GM21381 (cell line): Measurements from ENCODE around the gene NELL1.
"Not testable (repeated sequence)": the region's sequence is repeated elsewhere in the genome, so short reads cannot be mapped to it uniquely, and the experiment has no call there.

Experiments
- ATAC-seq: cut with Tn5 transposase; IDR thresholded peaks from one replicate; pipeline ENCODE4 v1.9.1; 2021; ENCODE audit warnings: mild to moderate bottlenecking, moderate library complexity; ENCODE audit not compliant: unreplicated experiment

NELL1 gene

DNA sequence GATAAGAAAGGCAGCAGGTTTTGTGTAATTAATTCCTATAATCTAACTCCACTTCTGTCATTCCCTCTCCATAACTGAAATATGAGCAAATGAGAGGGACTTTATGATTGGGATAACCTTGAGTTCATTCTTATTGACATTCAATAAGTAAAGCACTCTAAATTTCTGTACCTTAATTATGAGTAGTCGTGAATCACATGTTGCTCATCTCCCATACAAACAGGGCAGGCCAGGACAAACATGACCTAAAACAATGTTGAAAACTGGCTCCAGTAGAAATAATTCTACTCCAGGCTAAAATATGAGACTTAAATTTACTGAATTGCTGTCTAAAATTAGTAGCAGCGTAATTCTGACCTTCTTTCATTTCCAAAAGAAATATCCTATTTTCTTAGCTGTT, 505.4 kb downstream of the NELL1 start:
- no peak for ATAC-seq

DNA sequence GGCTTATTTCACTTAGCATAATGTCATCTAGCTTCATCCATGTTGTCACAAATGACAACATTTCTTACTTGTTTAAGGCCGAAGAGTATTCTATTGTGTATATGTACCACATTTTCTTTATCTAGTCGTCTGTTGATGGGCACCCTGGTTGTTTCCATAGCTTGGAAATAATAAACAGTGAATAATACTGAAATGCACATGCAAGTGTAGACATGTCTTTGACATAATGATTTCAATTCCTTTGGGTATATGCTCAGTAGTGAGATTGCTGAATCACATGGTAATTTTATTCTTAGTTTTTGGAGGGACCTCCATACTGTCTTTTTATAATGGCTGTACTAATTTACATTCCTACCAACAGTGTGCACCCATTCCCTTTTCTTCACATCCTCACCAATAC, 508.0 kb downstream of the NELL1 start:
- no peak for ATAC-seq

DNA sequence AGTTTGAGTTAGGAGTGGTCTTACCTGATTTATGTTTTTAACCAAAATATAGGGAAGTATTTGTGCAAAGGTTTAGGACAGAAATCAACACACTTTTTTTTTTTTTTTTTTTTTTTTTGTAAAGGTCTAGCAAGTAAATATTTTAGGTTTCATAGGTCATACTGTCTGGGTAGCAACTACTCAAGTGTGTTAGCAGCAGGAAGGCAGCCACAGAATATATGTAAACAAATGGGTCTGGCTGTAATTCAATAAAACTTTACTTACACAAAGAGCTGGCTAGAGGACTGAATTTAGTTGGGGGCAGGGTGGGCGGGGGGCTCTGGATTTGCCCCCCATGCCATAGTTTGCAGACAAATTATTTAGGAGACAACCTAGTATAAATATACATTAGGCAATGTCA, 510.4 kb downstream of the NELL1 start:
- no peak for ATAC-seq

DNA sequence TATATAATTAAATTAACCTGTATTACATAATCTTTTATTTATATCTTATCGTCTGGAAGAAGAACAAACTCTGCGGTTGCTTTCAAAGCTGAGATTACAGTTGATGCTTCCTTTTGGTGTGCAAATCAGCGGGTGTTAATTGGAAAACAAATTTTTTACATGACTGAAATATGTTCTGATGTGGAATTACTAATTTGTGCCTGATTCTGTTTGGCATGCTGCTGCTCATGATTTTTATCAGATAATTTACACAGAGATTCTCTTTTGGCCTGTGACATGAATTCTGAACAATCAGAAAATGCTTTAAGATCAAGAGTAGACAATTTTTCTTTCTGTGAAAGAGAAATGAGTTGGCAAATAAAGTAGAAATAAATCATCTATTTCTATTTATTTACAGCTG, 510.8 kb downstream of the NELL1 start:
- no peak for ATAC-seq

DNA sequence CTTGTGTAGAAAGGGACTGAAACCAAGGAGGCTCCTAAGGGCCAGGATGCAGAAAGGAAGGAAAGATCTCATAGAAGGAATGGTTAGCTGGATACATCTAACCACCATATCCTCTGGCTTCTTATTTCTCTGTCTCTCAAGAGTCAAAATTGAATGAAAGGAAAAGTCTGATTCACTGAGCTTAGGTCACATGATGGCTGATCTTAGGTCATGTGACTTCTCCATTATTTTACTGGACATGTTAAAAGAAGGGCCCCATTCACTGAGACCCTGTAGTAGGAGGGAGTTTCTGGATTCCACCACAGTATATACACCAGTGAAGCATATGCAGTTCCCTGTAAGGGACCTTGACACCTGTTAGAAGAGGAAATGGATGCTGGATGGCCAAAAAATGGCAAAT, 516.6 kb downstream of the NELL1 start:
- ATAC-seq: no peak

DNA sequence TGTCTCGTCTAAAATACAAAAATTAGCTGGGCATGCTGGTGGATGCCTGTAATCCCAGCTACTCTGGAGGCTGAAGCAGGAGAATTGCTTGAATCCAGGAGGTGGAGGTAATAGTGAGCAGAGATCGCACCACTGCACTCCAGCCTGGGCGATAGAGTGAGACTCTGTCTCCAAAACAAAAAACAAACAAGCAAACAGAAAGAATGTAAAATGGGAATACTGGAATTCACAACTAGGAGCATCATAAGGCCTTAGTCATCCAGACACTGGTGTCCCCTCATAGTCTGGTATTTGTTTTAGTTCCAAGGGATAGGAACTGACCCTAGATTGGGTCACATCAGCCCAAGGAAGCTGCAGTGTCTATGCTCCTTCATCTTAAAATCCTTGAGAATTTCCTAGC, 520.8 kb downstream of the NELL1 start:
- ATAC-seq: no peak

DNA sequence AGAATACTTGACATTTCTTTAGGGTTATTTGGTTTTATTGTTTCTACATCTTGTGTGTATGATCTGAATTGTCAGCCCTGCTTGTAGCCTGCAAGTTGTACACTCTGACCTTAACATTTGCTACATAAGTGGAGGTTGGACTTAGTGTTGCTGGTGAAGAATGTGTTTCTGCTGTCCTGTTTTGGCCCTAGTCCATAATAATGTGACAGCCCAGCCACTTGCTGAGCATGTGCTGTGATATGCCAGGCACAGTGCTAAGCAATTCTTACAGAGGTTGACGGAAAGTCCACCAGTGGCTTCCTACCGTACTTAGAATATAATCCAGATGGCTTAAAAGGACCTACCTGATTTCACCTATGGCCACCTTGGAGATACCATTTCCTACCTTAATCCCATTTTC, 526.6 kb downstream of the NELL1 start:
- ATAC-seq: no peak

DNA sequence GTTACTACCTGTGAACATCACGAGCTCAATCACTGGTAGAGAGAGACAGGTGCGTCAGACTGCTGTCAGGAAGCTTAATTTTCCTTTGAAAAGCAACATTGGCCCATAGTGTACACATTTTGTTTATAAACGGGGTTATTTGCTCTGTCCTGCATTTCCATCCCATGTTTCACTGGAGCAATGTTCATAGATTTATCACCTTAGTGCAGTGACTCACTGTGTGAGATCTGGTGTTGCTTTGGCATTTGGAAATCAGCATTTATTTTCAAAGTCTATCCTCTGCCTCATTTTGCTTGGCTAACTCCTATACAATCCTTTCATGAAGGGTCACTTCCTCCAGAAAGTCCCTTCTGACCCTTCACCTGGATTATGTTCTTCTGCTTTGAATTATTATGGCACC, 529.1 kb downstream of the NELL1 start:
- no peak for ATAC-seq

DNA sequence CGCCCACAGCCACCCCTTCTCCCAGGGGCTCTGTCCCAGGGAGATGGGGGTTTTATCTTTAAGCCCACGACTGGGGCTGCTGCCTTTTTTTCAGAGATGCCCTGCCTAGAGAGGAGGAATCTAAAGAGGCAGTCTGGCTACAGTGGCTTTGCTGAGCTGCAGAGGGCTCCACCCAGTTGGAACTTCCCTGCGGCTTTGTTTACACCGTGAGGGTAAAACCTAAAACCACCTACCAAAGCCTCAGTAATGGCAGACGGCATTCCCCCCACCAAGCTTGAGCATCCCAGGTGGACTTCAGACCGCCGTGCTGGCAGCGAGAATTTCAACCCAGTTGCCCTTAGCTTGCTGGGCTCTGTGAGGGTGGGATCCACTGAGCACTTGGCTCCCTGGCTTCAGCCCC, 535.8 kb downstream of the NELL1 start:
- no peak for ATAC-seq

DNA sequence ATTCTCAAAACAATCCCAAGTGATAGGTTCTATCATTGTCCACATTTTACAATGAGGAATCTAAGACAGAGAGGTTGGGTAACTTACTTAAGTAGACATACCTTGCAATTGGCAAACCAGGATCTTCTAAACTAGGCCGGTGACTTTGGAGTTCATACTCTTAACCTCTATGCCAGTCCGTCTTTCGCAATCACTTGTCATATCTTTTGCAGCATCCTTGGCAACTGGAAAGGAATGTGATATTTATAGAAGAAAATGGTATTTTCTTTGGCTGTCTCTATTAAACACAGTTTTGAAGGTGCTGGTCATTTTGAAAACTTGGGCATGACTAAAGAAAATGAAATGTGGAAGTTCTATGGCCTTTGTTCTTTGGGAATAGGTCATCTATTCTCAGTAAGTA, 556.5 kb downstream of the NELL1 start:
- no peak for ATAC-seq

DNA sequence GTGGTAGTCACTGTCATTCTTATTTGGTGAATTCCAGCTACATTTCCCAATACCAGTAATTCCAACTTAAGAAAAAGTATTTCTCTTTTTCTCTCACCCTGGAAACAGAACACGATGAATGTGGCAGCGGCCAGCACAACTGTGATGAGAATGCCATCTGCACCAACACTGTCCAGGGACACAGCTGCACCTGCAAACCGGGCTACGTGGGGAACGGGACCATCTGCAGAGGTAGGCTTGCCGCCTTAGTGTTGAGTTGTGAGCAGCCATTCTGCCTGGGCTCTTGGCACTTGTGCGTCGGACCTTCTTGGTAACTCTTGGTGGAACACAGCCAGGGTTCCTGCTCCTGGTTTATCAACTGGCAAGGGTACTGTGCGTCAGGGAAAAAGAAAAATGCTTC, 559.8 kb downstream of the NELL1 start:
- ATAC-seq: no peak

DNA sequence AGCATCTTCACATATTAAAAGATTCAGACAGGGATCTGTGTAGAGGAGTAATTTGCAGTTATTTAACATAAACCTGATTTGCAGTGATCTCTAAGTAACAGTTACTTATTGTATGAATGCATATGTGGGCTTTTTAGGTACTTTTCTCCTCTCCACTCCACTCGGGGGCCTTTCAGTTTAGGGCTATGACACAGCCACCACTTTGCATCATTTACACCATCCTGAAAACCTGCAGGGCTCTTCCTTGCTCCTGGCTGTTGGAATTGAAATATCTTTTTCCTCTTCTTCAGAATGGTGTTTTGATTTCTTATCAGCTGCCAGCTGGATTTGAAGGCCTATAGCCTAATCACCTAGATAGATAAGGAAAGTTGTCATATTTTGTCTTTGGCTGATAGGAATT, 580.8 kb downstream of the NELL1 start:
- ATAC-seq: no peak

DNA sequence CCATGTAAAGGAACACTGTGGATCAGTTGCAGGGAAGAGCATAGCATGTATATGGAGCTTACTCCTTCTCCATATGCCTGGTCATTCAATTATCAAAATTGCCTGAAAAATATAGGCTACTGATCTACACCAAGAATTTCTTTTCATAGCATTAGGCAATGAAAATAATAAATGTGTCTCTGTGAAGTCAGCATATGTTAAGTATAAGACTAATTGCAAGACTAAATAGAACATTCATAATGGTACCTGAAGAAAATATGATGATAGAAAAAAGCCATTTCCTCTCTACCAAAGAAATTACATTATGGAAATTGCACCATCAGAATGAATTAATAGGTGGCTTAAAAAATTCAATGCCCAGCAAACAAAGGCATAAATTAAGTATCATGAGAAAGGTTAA, 584.7 kb downstream of the NELL1 start:
- no peak for ATAC-seq

DNA sequence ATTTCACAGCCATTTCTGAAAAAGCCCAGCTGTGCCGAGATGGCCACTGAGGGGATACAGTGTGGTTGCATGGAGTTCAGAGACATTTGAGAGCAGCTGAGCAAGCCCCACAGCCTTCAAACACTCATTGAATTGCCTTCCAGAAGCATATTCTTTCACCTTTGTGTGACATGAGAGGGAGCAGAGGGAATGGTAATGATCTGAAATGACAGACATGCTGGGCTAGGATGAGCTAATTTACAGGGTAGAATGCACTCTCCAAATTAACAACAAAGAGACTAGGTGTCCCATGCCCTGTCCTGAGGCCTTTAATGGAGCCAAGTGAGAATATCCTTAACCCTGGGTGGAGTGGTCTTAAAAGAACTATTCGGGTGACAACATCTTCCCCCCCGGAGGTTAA, 585.4 kb downstream of the NELL1 start:
- no peak for ATAC-seq

DNA sequence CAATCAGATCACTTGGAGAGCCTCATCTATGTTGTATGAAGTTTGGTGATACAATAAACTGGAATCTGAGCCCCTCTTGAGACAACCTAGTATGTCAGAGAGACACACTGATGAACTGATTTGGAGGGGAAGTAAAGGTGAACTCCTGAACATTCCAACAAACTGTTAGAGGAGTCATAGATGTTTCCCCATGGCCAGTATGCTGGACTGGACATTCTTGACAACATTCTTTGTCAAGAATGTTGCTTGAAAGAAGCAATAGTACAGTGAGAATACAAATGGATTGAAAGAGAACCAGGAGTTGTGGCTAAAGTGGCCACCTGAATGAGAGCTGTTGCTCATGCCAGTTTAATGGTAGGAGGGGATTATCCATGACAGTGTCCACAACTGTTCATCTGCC, 588.1 kb downstream of the NELL1 start:
- no peak for ATAC-seq

DNA sequence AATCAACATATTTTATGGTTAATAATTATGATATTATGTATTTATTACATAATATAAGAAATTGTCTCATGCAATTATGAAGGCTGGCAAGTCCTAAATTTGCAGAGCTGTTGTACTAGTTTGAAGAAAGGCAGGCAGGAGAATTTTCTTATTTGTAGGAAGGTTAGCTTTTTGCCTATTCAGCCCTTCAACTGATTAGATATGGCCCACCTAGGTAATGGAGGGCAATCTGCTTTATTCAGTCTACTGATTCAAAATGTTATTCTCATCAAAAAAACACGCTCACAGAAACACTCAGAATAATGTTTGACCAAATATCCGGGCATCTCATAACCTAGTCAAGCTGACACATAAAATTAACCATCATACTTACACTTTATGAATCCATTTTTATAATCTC, 589.0 kb downstream of the NELL1 start:
- no peak for ATAC-seq

DNA sequence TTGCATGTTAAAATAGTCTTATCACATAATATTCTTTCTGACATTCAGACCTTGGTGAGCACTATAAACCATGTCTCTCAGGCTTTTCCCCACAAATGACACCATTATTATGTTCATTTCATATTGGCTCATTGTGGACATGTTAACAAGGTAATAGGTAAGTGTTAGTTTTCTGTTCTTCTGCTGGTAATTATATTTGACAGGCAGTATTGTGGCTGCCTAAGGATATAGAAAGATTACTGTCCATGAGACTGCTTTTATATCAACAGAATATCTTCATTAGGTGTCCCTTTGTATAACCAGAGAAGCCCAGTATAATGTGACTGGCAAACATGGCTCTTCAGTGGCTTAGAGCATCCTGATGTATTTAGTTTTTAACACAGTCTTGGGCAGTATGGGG, 590.7 kb downstream of the NELL1 start:
- ATAC-seq: no peak

DNA sequence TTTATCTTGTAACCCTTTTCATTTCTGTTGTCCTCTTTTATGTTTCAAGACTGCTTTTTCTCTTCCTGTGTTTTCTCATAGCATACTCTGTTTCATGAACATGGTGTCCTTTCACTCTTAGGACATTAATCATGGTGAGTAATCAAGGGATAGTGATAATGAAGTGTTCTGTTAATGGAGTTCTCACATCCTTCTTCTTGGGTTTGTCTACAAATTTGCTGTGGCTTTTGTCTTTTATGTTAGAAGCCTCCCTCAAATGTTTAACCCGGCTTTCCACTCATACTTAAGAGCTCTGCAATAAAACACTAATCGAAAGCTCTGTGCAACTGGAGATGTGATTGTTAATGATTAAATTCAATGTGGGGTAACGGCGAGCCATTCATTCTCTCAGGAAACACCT, 593.6 kb downstream of the NELL1 start:
- ATAC-seq: no peak

DNA sequence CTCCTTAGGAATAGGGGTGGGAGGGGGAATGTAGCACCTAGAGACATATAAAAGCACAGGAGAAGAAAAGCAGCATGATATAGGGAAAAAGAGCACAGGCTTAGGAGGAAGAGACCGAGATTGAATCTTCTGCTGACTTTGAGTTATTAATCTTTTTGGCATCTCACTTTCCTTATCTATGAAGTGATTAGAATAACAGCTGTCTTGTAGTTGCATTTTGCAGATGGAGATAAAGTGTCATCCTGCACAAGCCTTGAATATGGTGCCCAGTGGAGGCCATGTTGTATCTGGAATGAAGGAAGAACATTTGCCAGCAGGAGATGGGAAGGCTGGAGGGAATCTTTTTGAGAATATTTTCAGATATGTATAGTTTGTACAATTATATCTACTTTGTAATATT, 594.7 kb downstream of the NELL1 start:
- ATAC-seq: no peak

DNA sequence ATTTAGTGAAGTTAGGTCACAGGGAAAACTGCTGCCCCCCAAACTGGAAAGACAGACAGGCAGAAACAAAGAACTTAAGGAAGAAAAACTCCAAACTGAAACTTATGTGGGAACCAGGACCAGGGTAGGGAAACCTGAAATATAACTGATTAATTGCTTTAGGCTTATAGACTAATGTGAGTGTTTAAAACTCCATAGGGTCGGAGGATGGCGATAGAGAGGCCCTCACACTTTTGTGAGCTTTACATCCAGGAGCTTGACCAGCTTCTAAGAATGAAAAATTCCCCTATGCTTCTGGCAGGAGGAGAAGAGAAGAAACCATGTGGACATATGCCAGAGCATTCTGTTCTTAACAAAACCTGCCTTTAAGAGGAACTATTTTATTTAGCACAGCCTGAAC, 598.6 kb downstream of the NELL1 start:
- no peak for ATAC-seq

DNA sequence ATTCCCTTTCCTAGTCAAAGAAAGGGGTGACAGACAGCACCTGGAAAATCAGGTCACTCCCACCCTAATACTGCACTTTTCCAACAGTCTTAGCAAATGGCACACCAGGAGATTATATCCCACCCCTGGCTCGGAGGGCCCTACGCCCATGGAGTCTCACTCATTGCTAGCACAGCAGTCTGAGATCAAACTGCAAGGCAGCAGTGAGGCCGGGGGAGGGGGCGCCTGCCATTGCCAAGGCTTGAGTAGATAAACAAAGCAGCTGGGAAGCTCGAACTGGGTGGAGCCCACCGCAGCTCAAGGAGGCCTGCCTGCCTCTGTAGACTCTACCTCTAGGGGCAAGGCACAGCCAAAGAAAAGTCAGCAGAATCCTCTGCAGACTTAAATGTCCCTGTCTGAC, 602.8 kb downstream of the NELL1 start:
- ATAC-seq: not testable (repeated sequence)

DNA sequence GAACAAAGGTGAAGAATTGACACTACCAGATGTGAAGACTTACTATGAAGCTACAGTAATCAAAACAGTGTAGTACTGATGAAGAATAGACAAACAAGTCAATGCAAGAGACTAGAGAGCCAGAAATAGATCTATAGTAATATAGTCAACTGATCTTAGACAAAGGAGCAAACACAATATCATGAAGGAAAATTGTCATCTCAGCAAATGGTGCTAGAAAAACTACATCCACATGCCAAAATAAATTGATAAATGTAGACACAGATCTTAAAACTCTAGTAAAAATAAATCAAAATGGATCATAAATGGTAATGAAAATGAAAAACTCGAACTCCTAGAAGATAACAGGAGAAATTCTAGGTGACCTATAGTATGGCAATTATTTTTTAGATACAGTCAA, 609.5 kb downstream of the NELL1 start:
- no peak for ATAC-seq

DNA sequence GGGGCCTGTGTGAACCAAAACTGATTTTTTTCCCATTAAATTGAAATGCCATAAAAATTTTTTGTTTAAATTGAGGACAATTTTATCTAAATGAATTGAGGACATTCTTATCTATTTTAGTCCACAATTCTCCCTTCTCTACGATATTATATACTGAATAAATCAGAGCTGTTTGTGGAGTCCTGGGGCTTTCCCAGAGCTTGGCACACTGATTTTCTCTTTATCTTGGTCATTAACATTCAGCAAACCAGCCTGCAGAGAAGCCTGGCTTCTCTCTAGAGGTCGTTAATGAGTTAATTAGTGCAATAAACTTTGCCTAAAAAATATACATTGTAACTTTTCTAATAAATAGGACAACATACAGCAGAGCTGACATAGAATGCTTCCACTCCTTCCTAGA, 615.7 kb downstream of the NELL1 start:
- ATAC-seq: no peak

DNA sequence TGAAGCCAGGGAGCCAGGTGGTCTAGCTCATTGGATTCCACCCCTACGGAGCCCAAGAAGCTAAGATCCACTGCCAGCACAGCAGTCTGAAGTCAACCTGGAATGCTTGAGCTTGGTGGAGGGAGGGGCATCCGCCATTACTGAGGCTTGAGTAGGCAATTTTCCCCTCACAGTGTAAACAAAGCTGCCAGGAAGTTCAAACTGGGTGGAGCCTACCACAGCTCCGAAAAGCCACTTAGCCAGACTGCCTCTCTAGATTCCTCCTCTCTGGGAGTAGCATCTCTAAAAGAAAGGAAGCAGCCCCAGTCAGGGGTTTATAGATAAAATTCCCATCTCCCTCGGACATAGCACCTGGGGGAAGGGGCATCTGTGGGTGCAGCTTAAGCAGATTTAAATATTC, 620.3 kb downstream of the NELL1 start:
- ATAC-seq: no peak
